ENCODE results near the gene MAMLD1.

DNA sequence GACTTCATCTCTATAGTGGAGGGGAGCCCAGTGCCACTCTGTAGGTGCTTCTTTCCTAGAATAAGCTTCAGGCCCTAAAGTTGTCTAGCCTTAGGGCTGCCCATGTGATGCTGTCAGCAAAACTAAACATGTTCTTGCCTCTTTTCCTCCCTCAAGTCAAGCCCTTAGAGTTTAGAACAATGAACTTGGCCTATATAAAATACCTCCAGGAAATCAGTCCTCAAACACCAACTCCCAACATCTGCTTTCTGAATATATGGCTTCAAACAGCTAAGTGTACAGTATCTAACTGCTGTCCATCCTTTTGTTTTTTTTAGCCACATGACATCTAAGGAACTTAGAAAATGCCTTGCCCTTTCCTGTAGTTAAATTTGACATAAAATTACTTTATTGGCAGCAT, 91.0 kb downstream of the MAMLD1 start:
- TF ChIP-seq YY1 (IDR thresholded peaks at IDR 0.05; ENCODE audit: insufficient read depth, insufficient read length) (no peak), ZNF274 (IDR thresholded peaks at IDR 0.05; ENCODE audit: low read depth, low read length) (no peak), SUZ12 (IDR thresholded peaks at IDR 0.05; ENCODE audit: extremely low read depth, insufficient read depth, insufficient read length) (no peak)
